ENCODE results near the gene DNPEP. TPM values are rescaled to one million over a fixed set of nuclear protein-coding genes. Genes with fewer than 3 reads are reported as not detected.

The DNPEP gene
- total and polyA plus RNA-seq, 2 experiments from 2014 or later: 49.2 to 67.9 TPM

DNA sequence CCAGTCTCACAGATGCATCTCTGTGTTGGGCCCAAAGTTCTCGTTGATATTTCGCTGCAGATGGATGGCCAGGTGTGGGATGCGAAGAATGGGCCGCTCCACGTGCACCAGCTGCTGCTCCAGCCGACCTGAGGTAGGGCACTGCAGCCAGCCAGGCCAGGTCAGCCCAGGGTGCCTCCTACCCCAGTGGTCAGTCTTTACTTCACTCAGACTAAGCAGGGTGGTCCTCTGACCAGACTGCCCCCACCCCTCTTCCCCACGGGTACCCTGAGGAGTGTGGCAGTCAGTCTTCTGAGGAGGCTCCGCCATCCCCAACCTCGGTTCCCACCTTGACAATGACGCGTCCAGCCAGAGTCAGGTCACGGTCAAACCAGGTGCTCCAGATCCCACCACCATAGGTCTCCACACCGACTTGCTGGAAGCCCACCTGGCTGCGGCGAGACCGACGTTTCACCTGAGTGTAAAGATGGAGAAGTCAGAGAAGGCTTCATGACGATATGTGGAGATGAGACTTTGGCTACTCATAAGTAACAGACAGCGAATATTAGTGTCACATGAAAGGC is 1.7 kb downstream of the DNPEP start (continued):
- TF ChIP-seq, protein P1, sequence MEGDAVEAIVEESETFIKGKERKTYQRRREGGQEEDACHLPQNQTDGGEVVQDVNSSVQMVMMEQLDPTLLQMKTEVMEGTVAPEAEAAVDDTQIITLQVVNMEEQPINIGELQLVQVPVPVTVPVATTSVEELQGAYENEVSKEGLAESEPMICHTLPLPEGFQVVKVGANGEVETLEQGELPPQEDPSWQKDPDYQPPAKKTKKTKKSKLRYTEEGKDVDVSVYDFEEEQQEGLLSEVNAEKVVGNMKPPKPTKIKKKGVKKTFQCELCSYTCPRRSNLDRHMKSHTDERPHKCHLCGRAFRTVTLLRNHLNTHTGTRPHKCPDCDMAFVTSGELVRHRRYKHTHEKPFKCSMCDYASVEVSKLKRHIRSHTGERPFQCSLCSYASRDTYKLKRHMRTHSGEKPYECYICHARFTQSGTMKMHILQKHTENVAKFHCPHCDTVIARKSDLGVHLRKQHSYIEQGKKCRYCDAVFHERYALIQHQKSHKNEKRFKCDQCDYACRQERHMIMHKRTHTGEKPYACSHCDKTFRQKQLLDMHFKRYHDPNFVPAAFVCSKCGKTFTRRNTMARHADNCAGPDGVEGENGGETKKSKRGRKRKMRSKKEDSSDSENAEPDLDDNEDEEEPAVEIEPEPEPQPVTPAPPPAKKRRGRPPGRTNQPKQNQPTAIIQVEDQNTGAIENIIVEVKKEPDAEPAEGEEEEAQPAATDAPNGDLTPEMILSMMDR (conservative IDR thresholded peaks at IDR 0.05; ENCODE audit: low read depth in 2 of 2): no peak
- TF ChIP-seq CREB1 (CRISPR knock-in tag; IDR thresholded peaks at IDR 0.05; ENCODE audit: low read depth) (no peak), STAT1 (IDR thresholded peaks at IDR 0.05; ENCODE audit: unreplicated experiment) (no peak), ZNF331 (CRISPR knock-in tag; IDR thresholded peaks at IDR 0.05; ENCODE audit: low read depth) (no peak), POLR2AphosphoS5 (IDR thresholded peaks at IDR 0.05; ENCODE audit: low read depth) (no peak), NANOG (IDR thresholded peaks at IDR 0.05; ENCODE audit: borderline replicate concordance) (no peak), ETS1 (IDR thresholded peaks at IDR 0.05) (no peak), EZH2phosphoT487 (IDR thresholded peaks at IDR 0.05; ENCODE audit: unreplicated experiment) (no peak)

- H3K27me3 Mint-ChIP-seq (ENCODE audit: insufficient read depth, low read depth, poor library complexity): peaks cover 4% of the 10 kb centered on the region
- H3K4me2 ChIP-seq: no peak overlapping the region
- H3K9me2 ChIP-seq (ENCODE audit: insufficient read depth): no peaks in the 10 kb centered on the region
- H3K9me3 Mint-ChIP-seq: no peaks in the 10 kb centered on the region
- H3K27ac Mint-ChIP-seq: no peak overlapping the region
- H2AFZ ChIP-seq: no peak overlapping the region
- H3K4me1 ChIP-seq (ENCODE audit: insufficient read depth): no peaks in the 10 kb centered on the region
- no peak overlapping the region for H3K4me3 ChIP-seq
- H4K20me1 ChIP-seq (replicated peaks; ENCODE audit: insufficient read depth): no peaks in the 10 kb centered on the region
- DNase-seq (ENCODE audit: low spot score) (no peak), ATAC-seq (no peak)
- peaks cover 48% of the 10 kb centered on the region for H3K36me3 Mint-ChIP-seq (ENCODE audit: low read depth)
- no peaks in the 10 kb centered on the region for H3K27me3 ChIP-seq (ENCODE audit: insufficient read depth)
- TF ChIP-seq, protein P2, sequence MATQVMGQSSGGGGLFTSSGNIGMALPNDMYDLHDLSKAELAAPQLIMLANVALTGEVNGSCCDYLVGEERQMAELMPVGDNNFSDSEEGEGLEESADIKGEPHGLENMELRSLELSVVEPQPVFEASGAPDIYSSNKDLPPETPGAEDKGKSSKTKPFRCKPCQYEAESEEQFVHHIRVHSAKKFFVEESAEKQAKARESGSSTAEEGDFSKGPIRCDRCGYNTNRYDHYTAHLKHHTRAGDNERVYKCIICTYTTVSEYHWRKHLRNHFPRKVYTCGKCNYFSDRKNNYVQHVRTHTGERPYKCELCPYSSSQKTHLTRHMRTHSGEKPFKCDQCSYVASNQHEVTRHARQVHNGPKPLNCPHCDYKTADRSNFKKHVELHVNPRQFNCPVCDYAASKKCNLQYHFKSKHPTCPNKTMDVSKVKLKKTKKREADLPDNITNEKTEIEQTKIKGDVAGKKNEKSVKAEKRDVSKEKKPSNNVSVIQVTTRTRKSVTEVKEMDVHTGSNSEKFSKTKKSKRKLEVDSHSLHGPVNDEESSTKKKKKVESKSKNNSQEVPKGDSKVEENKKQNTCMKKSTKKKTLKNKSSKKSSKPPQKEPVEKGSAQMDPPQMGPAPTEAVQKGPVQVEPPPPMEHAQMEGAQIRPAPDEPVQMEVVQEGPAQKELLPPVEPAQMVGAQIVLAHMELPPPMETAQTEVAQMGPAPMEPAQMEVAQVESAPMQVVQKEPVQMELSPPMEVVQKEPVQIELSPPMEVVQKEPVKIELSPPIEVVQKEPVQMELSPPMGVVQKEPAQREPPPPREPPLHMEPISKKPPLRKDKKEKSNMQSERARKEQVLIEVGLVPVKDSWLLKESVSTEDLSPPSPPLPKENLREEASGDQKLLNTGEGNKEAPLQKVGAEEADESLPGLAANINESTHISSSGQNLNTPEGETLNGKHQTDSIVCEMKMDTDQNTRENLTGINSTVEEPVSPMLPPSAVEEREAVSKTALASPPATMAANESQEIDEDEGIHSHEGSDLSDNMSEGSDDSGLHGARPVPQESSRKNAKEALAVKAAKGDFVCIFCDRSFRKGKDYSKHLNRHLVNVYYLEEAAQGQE (IDR thresholded peaks at IDR 0.05; ENCODE audit: unreplicated experiment): no peak
- TF ChIP-seq ZNF331 (CRISPR knock-in tag; IDR thresholded peaks at IDR 0.05; ENCODE audit: low read depth) (no peak), ETS1 (IDR thresholded peaks at IDR 0.05) (no peak), JUNB (IDR thresholded peaks at IDR 0.05; ENCODE audit: unreplicated experiment) (no peak), EZH2phosphoT487 (IDR thresholded peaks at IDR 0.05; ENCODE audit: unreplicated experiment) (no peak), STAT1 (IDR thresholded peaks at IDR 0.05; ENCODE audit: unreplicated experiment) (no peak), EZH2 (IDR thresholded peaks at IDR 0.05; ENCODE audit: low read depth, unreplicated experiment) (no peak)
- H3K36me3 ChIP-seq (ENCODE audit: insufficient read depth): 0 out of 2 replicates have a peak, but pooled peaks cover 4% of the 10 kb centered on the region
- no peak overlapping the region for H3K27ac ChIP-seq (ENCODE audit: low read depth)
- H3F3A ChIP-seq (replicated peaks; ENCODE audit: low read depth): peaks cover 7% of the 10 kb centered on the region; the same call in 1 of the 2 replicates
- peaks cover 7% of the 10 kb centered on the region for H3K4me1 Mint-ChIP-seq
- no peak overlapping the region; the same call in 2 of the 3 replicates for H3K4me3 Mint-ChIP-seq
- H3K79me2 ChIP-seq (replicated peaks; ENCODE audit: insufficient read depth): no peaks in the 10 kb centered on the region
Observed at GRCh38 chr2:219384859-219385258, 2.9 kb downstream of the DNPEP start.
